Type B pancreatic cell (in vitro differentiated cells): Measurements from ENCODE around the gene MAB21L1. TPM values are rescaled to one million over a fixed set of nuclear protein-coding genes. Genes with fewer than 3 reads are reported as not detected.

ENCODE experiments used
- DNase-seq: peaks from one replicate; pipeline ENCODE4 v3.0.0; 2021; ENCODE audit warnings: mixed read lengths; ENCODE audit not compliant: unreplicated experiment; ENCODE audit errors: extremely low spot score
- H3K27ac Mint-ChIP-seq: 2 replicates; pipeline ENCODE4 v1.8.0; 2021; ENCODE audit warnings: mild to moderate bottlenecking, mixed read lengths
- H3K27me3 Mint-ChIP-seq: 2 replicates; pipeline ENCODE4 v1.8.0; 2021; ENCODE audit warnings: mixed read lengths
- H3K36me3 Mint-ChIP-seq: 2 replicates; pipeline ENCODE4 v1.8.0; 2021; ENCODE audit warnings: mixed read lengths
- H3K4me1 Mint-ChIP-seq: one replicate; pipeline ENCODE4 v1.8.0; 2021; ENCODE audit warnings: mixed read lengths; ENCODE audit not compliant: unreplicated experiment
- H3K4me3 Mint-ChIP-seq: 2 replicates; pipeline ENCODE4 v1.8.0; 2021; ENCODE audit warnings: mild to moderate bottlenecking, mixed read lengths
- H3K9me3 Mint-ChIP-seq: 2 replicates; pipeline ENCODE4 v1.8.0; 2021; ENCODE audit warnings: mixed read lengths
- total RNA-seq: library from RNA; stranded (reverse); gene quantifications from 2 replicates; pipeline ENCODE4 v1.2.1, GENCODE V29; 2021; ENCODE audit warnings: low replicate concordance
- TF ChIP-seq, protein P1 (sequence below): fragments of 200-600 bp; sonication (generic); conservative IDR thresholded peaks from 2 replicates; pipeline ENCODE4 v1.5.0; 2021; ENCODE audit warnings: antibody characterized with exemption, mild to moderate bottlenecking

MAB21L1 gene
- total RNA-seq, 1 donor from 2014 or later = 11.0 TPM

DNA sequence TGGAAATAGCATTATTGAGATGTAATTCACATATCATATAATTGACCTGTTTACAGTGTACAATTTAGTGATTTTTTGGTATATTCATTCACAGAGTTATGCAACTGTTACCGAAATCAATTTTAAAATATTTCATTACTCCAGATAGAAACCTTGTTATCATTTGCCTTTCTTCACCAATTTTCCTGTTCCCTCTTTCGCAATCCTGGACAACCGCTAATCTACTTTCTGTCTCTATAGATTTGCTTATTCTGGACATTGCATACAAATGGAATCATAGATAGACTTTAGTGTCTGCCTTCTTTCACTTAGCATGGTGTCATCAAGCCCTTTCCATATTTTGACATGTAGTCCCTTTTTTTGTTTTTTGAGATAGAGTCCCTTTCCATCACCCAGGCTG, 19.2 kb downstream of the MAB21L1 start:
- DNase-seq = no peak
- peaks cover 14% of the 10 kb centered on the region for H3K36me3 Mint-ChIP-seq
- no peak overlapping the region for H3K4me3 Mint-ChIP-seq
- no peaks in the 10 kb centered on the region for H3K4me1 Mint-ChIP-seq
- TF ChIP-seq, protein P1, sequence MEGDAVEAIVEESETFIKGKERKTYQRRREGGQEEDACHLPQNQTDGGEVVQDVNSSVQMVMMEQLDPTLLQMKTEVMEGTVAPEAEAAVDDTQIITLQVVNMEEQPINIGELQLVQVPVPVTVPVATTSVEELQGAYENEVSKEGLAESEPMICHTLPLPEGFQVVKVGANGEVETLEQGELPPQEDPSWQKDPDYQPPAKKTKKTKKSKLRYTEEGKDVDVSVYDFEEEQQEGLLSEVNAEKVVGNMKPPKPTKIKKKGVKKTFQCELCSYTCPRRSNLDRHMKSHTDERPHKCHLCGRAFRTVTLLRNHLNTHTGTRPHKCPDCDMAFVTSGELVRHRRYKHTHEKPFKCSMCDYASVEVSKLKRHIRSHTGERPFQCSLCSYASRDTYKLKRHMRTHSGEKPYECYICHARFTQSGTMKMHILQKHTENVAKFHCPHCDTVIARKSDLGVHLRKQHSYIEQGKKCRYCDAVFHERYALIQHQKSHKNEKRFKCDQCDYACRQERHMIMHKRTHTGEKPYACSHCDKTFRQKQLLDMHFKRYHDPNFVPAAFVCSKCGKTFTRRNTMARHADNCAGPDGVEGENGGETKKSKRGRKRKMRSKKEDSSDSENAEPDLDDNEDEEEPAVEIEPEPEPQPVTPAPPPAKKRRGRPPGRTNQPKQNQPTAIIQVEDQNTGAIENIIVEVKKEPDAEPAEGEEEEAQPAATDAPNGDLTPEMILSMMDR = no peak
- peaks cover 6% of the 10 kb centered on the region for H3K9me3 Mint-ChIP-seq
- H3K27me3 Mint-ChIP-seq = peaks cover 7% of the 10 kb centered on the region
- no peak overlapping the region for H3K27ac Mint-ChIP-seq

DNA sequence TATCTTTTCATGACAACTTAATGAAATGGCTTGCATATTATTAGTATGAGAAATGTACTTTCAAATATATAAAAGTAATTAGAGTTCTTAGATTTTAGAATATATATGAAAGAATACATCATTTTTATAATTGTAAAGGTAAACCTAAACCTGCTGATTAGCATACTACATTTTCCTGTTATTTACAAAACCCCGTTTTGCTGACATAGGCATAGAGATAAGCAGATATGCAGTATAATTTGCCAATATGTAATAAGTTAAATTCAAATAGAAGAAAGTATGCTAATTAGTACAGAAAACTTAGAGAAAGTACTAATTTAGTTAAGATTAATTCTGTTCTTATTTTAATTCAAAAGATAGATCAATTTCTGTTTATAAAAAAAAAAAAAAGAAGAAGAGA, 21.5 kb downstream of the MAB21L1 start:
- Mint-ChIP-seq H3K4me3 (no peak overlapping the region), H3K9me3 (peaks cover 6% of the 10 kb centered on the region), H3K27me3 (peaks cover 7% of the 10 kb centered on the region), H3K4me1 (no peaks in the 10 kb centered on the region), H3K36me3 (peaks cover 14% of the 10 kb centered on the region), H3K27ac (no peak overlapping the region)
- no peak for DNase-seq
- TF ChIP-seq, protein P1 = no peak

DNA sequence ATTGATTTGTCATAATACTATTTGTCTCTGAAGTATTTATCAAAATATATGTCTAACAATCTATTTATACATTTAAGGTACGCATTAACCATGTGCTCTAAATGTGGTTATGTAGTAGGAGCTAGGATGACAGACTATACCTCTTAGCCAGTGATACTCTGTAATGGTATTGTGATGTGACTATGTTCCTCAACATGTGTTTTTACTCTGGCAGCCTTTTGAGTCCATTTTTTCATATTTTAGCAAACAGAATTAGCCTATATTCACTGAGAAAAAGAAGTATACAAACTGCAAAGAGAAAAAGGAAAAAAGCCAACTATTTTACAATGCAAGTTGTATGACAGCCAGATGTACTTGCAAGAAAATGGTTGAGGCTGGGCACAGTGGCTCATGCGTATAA, 26.7 kb downstream of the MAB21L1 start:
- Mint-ChIP-seq H3K27me3 (peaks cover 3% of the 10 kb centered on the region), H3K36me3 (peaks cover 4% of the 10 kb centered on the region), H3K9me3 (no peaks in the 10 kb centered on the region), H3K4me3 (no peak overlapping the region), H3K4me1 (no peaks in the 10 kb centered on the region), H3K27ac (no peak overlapping the region)
- TF ChIP-seq, protein P1 = no peak
- DNase-seq = no peak

DNA sequence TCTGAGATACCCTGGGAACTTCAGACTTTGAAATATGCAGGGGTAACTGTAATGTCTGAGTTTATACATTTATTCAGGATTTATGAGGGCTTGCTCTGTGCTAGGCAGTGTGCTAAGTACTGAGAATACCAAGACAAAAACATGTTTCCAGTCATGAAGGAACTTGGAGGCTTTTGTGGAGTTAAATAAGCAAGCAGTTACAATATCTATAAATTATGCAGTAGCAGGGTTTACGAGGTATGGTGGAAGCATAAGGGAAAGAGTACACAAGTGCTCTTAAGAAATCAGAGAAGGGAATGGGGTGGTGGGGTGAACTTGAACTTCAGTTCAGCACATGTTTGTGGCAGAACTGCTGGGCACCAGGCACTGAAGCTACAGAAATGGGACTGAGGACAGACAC, 28.0 kb downstream of the MAB21L1 start:
- H3K27ac Mint-ChIP-seq = no peak overlapping the region
- no peaks in the 10 kb centered on the region for H3K4me1 Mint-ChIP-seq
- H3K27me3 Mint-ChIP-seq = peaks cover 3% of the 10 kb centered on the region
- no peak overlapping the region for H3K4me3 Mint-ChIP-seq
- H3K9me3 Mint-ChIP-seq = no peaks in the 10 kb centered on the region
- TF ChIP-seq, protein P1 = no peak
- H3K36me3 Mint-ChIP-seq = peaks cover 4% of the 10 kb centered on the region
- no peak for DNase-seq
